GM12878 (cell line): ENCODE results near the gene CCDC107. TPM values are rescaled to one million over a fixed set of nuclear protein-coding genes. Genes with fewer than 3 reads are reported as not detected.

Experiments
- ATAC-seq: fragments of 200-7000 bp; cut with Tn5 transposase; 3 replicates; pipeline ENCODE4 v1.9.1; 2020; ENCODE audit warnings: mild to moderate bottlenecking, moderate library complexity
- BruUV-seq: library from RNA; stranded (reverse); fragments of 400-500 nt; replicated peaks from 2 replicates; lab custom pipeline; 2021; lab: Mats Ljungman, UMichigan
- CTCF ChIA-PET: fragments of 300-600 bp; sonication (Branson Sonifier 250); formaldehyde crosslinking; extraction: SDS; loops from one replicate; lab custom pipeline; 2021; ENCODE audit warnings: inconsistent platforms; lab: Yijun Ruan, JAX
- POLR2A ChIA-PET: fragments of 350-600 bp; formaldehyde crosslinking; extraction: SDS; loops from one replicate; lab custom pipeline; 2021; ENCODE audit warnings: inconsistent platforms; lab: Charles Lee
- RAD21 ChIA-PET: fragments of 300-600 bp; sonication (Branson Sonifier 250); formaldehyde crosslinking; loops from one replicate; lab custom pipeline; 2023; ENCODE audit warnings: antibody characterized with exemption; ENCODE audit not compliant: unreplicated experiment; lab: Charles Lee
- SMC1A ChIA-PET: fragments of 300-600 bp; sonication (Branson Sonifier 250); formaldehyde crosslinking; loops from one replicate; lab custom pipeline; 2023; ENCODE audit not compliant: unreplicated experiment, uncharacterized antibody; lab: Charles Lee
- DNase-seq: peaks from one replicate; pipeline ENCODE4 v3.0.0-alpha.2; 2011; ENCODE audit warnings: low read depth, low spot score
- FAIRE-seq: peaks from 3 replicates; lab custom pipeline; 2011; peaks lifted over from hg19 to GRCh38; lab: Jason Lieb, UNC
- H2AFZ ChIP-seq: 2 replicates; pipeline ENCODE4 v1.6.0; 2011; ENCODE audit warnings: low read depth, low read length, control low read depth; ENCODE audit not compliant: control insufficient read depth
- H3K27ac ChIP-seq: 2 replicates; pipeline ENCODE4 v1.5.1; 2011; ENCODE audit warnings: control low read depth; ENCODE audit not compliant: control insufficient read depth, insufficient read depth
- H3K27me3 ChIP-seq, 2 experiments: replicated peaks in 1 of 2; 2 replicates each; pipeline versions ENCODE4 v1.6.0 to v1.6.1; 2011; ENCODE audit warnings: low read length in 1 of 2; ENCODE audit not compliant: control insufficient read depth in 2 of 2, insufficient read depth in 2 of 2
- H3K36me3 ChIP-seq, 2 experiments: 2 replicates each; pipeline ENCODE4 v1.5.1; 2011; ENCODE audit warnings: low read length in 1 of 2; ENCODE audit not compliant: control insufficient read depth in 2 of 2, insufficient read depth in 2 of 2
- H3K4me1 ChIP-seq: 2 replicates; pipeline ENCODE4 v1.6.1; 2011; ENCODE audit warnings: mild to moderate bottlenecking, low read length, moderate library complexity, mixed read lengths; ENCODE audit not compliant: control insufficient read depth, insufficient read depth
- H3K4me2 ChIP-seq: 2 replicates; pipeline ENCODE4 v1.6.0; 2011; ENCODE audit warnings: control low read depth; ENCODE audit not compliant: control insufficient read depth, insufficient read depth
- H3K4me3 ChIP-seq: fragments of 200-600 bp; sonication (generic); 2 replicates; pipeline ENCODE4 v1.5.1; 2016
- H3K79me2 ChIP-seq: 2 replicates; pipeline ENCODE4 v1.6.0; 2011; ENCODE audit warnings: low read length; ENCODE audit not compliant: control insufficient read depth, insufficient read depth
- H3K9ac ChIP-seq: 2 replicates; pipeline ENCODE4 v1.8.0; 2011; ENCODE audit warnings: low read length, control low read depth, mixed read lengths; ENCODE audit not compliant: control insufficient read depth, insufficient read depth
- H3K9me3 ChIP-seq: replicated peaks from 3 replicates; pipeline ENCODE4 v1.5.1; 2011; ENCODE audit warnings: mild to moderate bottlenecking, low read length; ENCODE audit not compliant: control insufficient read depth, insufficient read depth
- H4K20me1 ChIP-seq: 2 replicates; pipeline ENCODE4 v1.6.0; 2011; ENCODE audit not compliant: control insufficient read depth, insufficient read depth
- DPF2 ChIP-seq: fragments of 450-650 bp; IDR thresholded peaks from 2 replicates; pipeline ENCODE4 v1.6.1; 2017; ENCODE audit warnings: mild to moderate bottlenecking
- POLR2A ChIP-seq: IDR thresholded peaks from 2 replicates; pipeline ENCODE4 v1.6.1; 2011; ENCODE audit warnings: low read depth, mild to moderate bottlenecking, low read length
- POLR2AphosphoS5 ChIP-seq: IDR thresholded peaks from 2 replicates; pipeline ENCODE4 v1.6.1; 2011; ENCODE audit warnings: mild to moderate bottlenecking, low read length, inconsistent platforms
- SPI1 ChIP-seq: IDR thresholded peaks from 2 replicates; pipeline ENCODE4 v1.6.1; 2011; ENCODE audit warnings: low read depth, mild to moderate bottlenecking, low read length, moderate library complexity, borderline replicate concordance; ENCODE audit not compliant: insufficient read depth
- TCF12 ChIP-seq: IDR thresholded peaks from 2 replicates; pipeline ENCODE4 v1.6.1; 2011; ENCODE audit warnings: low read depth, mild to moderate bottlenecking, low read length
- WRNIP1 ChIP-seq: IDR thresholded peaks from 2 replicates; pipeline ENCODE4 v1.6.1; 2011; ENCODE audit warnings: low read depth, low read length, improper control_type of control experiment, borderline replicate concordance
- ZNF207 ChIP-seq: fragments of 450-650 bp; IDR thresholded peaks from 2 replicates; pipeline ENCODE4 v1.6.1; 2014; ENCODE audit warnings: antibody characterized with exemption, mild to moderate bottlenecking, borderline replicate concordance
- ZNF274 ChIP-seq: IDR thresholded peaks from one replicate; pipeline ENCODE4 v1.8.0; 2011; ENCODE audit not compliant: insufficient read length, insufficient read depth
- WGBS: methylation state at CpG from one replicate; pipeline ENCODE4 v1.1.6; 2016; ENCODE audit warnings: low lambda C conversion rate; ENCODE audit not compliant: insufficient replicate concordance, insufficient coverage; ENCODE audit errors: missing lambda C conversion rate; 5-methylcytosine and 5-hydroxymethylcytosine counted together
- in situ Hi-C: fragments of 300-500 bp; cut with MboI; formaldehyde crosslinking; loops from 9 replicates; pipeline ENCODE4 v1.14.3; 2018; ENCODE audit warnings: mixed read lengths
- intact Hi-C: fragments of 100-400 bp; cut with micrococcal nuclease; formaldehyde crosslinking; loops from one replicate; pipeline ENCODE4 v1.14.2; 2022; ENCODE audit not compliant: unreplicated experiment
- polyA plus RNA-seq, 11 experiments: library from polyadenylated mRNA; depleted of rRNA in 4 of 11; unstranded in 6 of 11; stranded (reverse) in 5 of 11; fragments of >200 nt; fragmentation: Nextera tagmentation in 4 of 11; fragmentation: Illumina TruSeq in 1 of 11; extraction: Ambion mirVana in 4 of 11; extraction: Trizol in 1 of 11; gene quantifications; 1 replicate in 1 of 11; 2 replicates in 10 of 11; pipeline versions ENCODE4 v1.2.1 to v1.2.3, GENCODE V29; 2011 to 2016; ENCODE audit warnings: inconsistent platforms in 2 of 11, missing spikeins in 2 of 11, low read depth in 1 of 11
- total RNA-seq, 4 experiments: library from RNA; depleted of rRNA in 3 of 4; stranded (reverse); fragments of >200 nt in 3 of 4; fragmentation: Illumina TruSeq in 1 of 4; extraction: Trizol in 1 of 4; gene quantifications; 2 replicates each; pipeline versions ENCODE4 v1.2.1 to v1.2.3, GENCODE V29; 2013 to 2021

The CCDC107 gene
- total and polyA plus RNA-seq, 10 of the 15 experiments (the other 5 are each of a cell fraction or from before 2014, with no cell fraction given): 0.19 to 18.3 (median 10.6) TPM

DNA sequence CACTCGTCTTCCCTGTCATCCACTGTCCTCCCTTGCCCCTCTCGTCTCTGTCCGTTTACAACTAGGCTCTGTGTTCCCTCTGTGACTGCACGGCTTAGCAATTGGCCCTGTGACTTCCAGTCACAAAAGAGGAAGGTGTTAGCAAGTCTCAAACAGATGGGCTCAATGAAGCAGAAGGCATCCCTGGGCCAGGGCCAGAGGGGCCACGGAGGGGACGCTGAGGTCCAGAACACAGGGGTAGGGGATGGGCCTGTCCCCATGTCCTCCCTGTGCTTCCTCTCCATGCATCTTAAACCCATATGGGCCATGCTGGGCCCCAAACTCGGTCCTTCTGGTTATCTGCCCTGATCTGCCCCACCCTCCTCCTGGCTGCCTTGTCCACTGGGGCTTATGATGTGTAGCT is 39.8 kb upstream of the CCDC107 start, which contains the start of gene CD72:
TSS of gene CD72 (minus strand) at position 89 of the 403 bp plus-strand sequence. CDS start 110 bp downstream, outside the sequence.
- peaks cover 44% of the 10 kb centered on the region for H3K4me1 ChIP-seq
- no peak for TF ChIP-seq ZNF274
- peak; percentile 65 for TF ChIP-seq POLR2A
- TF ChIP-seq WRNIP1: 0 out of 2 replicates have a peak, but pooled peaks have one; percentile 10
- TF ChIP-seq SPI1: 0 out of 2 replicates have a peak, but pooled peaks have one; percentile 30
- 0 out of 2 replicates have a peak, but pooled peaks have one; percentile 14 for TF ChIP-seq DPF2
- TF ChIP-seq POLR2AphosphoS5: 0 out of 2 replicates have a peak, but pooled peaks have one; percentile 26
- TF ChIP-seq TCF12: no peak
- TF ChIP-seq ZNF207: no peak
- TF ChIP-seq, all 136 proteins: peak for 5
- WGBS: 23% methylated on average over 7 of the region's 7 CpGs
- ChIA-PET POLR2A (interaction anchor here (0.5 to 6.6 kb wide), 5 partner anchors 14 to 46 kb away, joined by 3 to 85 read pairs (median 18); partner anchors contain the start of genes ARHGEF39, CCDC107, RMRP and TESK1), RAD21 (interaction anchor here (2.6 to 3.5 kb wide), 3 partner anchors 13 to 113 kb away, joined by 11 to 17 read pairs (median 14); partner anchors contain the start of genes CREB3, TESK1 and TLN1), CTCF (interaction anchor here (1.3 to 9.0 kb wide), 8 partner anchors 11 to 208 kb away, joined by 4 to 101 read pairs (median 6); partner anchors contain the start of genes ARHGEF39, SIT1 and TESK1), SMC1A (interaction anchor here (1.1 to 2.9 kb wide), 4 partner anchors 9 to 112 kb away, joined by 3 to 13 read pairs (median 6); partner anchors contain the start of gene TESK1)
- Histone ChIP-seq H3K27me3 (no peaks in the 10 kb centered on the region; a peak in 1 of 4 replicates), H2AFZ (peak within 1 kb of the TSS; percentile 88), H3K27ac (peak within 1 kb of the TSS; percentile 57), H3K9ac (peak within 1 kb of the TSS; percentile 64), H3K79me2 (no peaks in the 10 kb centered on the region; the same call in 1 of the 2 replicates), H4K20me1 (no peaks in the 10 kb centered on the region), H3K4me3 (peak within 1 kb of the TSS; percentile 72), H3K9me3 (no peaks in the 10 kb centered on the region), H3K36me3 (no peaks in the 10 kb centered on the region), H3K4me2 (peak within 1 kb of the TSS; percentile 92)
- in situ Hi-C loops (no loop called here), intact Hi-C loops (no loop called here)
- DNase-seq (no peak), ATAC-seq (peak; percentile 16), FAIRE-seq (peak; percentile 61)
- no TSS peak for BruUV-seq
